HCT116 (cell line): ENCODE results near the gene ATAD3C.

Experiments used
- EZH2 ChIP-seq: fragments of 200-600 bp; sonication (generic); IDR thresholded peaks from 2 replicates; pipeline ENCODE4 v1.6.1; 2017; ENCODE audit warnings: antibody characterized with exemption, mixed run types
- REST ChIP-seq: IDR thresholded peaks from 2 replicates; pipeline ENCODE4 v1.6.1; 2012; ENCODE audit warnings: low read depth
- TF ChIP-seq, protein P1 (sequence below), 3 experiments: fragments of 200-600 bp in 1 of 3; sonication (generic) in 1 of 3; IDR thresholded peaks in 2 of 3; conservative IDR thresholded peaks in 1 of 3; 2 replicates each; pipeline ENCODE4 v1.5.1; 2012 to 2017; ENCODE audit warnings: low read depth in 2 of 3, low read length in 2 of 3, antibody characterized with exemption in 1 of 3, borderline replicate concordance in 1 of 3, control low read depth in 1 of 3, mild to moderate bottlenecking in 1 of 3, mixed read lengths in 1 of 3, mixed run types in 1 of 3, moderate library complexity in 1 of 3; ENCODE audit not compliant: insufficient read depth in 1 of 3

- TF ChIP-seq, protein P1, sequence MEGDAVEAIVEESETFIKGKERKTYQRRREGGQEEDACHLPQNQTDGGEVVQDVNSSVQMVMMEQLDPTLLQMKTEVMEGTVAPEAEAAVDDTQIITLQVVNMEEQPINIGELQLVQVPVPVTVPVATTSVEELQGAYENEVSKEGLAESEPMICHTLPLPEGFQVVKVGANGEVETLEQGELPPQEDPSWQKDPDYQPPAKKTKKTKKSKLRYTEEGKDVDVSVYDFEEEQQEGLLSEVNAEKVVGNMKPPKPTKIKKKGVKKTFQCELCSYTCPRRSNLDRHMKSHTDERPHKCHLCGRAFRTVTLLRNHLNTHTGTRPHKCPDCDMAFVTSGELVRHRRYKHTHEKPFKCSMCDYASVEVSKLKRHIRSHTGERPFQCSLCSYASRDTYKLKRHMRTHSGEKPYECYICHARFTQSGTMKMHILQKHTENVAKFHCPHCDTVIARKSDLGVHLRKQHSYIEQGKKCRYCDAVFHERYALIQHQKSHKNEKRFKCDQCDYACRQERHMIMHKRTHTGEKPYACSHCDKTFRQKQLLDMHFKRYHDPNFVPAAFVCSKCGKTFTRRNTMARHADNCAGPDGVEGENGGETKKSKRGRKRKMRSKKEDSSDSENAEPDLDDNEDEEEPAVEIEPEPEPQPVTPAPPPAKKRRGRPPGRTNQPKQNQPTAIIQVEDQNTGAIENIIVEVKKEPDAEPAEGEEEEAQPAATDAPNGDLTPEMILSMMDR (IDR thresholded peaks at IDR 0.05 in 2 of 3, conservative IDR thresholded peaks at IDR 0.05 in 1 of 3; ENCODE audit: borderline replicate concordance in 1 of 3, insufficient read depth in 1 of 3, low read depth in 2 of 3, low read length in 2 of 3) = no peak
- TF ChIP-seq REST (no peak), EZH2 (no peak)
These were observed 39.7 kb downstream of the ATAD3C start for GRCh38 chr1:1489231-1489630.
